Stimulated activated CD8-positive, alpha-beta memory T cell treated with anti-CD3 and anti-CD28 coated beads, Interleukin-12 subunit alpha, Interleukin-12 subunit beta, amount 100 ng/mL, for 1 hour (primary cell): ENCODE data around the gene KLK11.
"Not testable (repeated sequence)": the region's sequence is repeated elsewhere in the genome, so short reads cannot be mapped to it uniquely, and the experiment has no call there.

ENCODE experiments used
- DNase-seq: peaks from one replicate; pipeline ENCODE4 v3.0.0-alpha.2; 2020; ENCODE audit warnings: low read depth

KLK11 gene

DNA sequence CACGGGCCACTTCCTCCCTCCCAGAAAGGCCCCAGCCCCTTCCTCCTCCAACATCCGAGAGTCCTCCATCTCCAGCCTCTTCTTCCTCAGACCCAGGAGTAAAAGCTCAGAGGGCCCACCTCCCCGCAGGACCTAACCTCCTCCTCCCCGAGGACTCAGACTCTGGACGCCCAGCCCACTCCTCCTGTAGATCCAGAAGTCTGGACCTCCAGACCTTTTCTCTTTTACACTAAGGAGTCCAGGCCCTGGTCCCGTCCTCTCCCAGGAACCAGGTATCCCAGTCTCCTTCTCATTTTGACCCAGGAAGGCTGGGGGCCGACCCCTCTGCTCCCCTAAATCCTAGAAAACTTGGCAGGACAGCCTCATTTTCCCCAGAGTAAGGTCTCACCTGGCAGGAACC is 23.1 kb downstream of the KLK11 start:
- DNase-seq, result no peak

DNA sequence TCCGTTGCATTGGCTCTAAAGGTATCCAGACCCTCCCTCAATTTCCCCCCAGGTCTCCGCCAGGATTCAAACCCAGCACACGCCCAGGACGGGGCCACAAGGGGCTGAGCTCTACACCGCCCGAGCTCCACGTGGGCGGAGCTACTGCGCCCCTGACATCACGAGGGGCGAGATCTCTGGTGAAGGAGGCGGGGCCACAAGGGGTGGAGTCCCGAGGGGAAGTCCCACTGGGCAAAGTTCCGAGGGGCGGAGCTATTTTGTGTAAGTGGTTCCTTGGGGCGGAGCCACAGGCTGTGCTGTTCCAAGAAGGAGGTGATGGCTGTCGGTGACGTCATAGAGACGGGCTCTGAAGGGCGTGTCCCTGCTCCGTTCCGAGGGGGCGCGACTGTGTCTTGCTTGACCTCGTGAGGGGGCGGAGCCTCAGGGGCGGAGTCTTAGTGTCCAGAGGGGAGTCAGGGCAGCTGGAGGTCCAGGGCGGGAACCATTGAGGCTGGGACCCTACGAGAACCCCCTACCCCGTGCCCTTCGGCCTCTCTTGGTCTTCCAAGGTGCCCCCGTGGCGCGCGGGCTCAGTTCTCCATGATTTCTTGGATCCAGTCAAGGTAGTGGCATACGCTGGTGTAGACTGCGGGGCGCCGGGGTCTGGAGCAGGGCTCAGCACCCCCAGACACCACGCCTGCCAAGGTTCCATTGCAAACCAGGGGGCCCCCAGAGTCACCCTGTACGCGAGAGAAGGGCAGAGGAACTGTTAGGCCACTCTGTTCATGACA is 23.7 kb downstream of the KLK11 start:
- DNase-seq, result no peak

DNA sequence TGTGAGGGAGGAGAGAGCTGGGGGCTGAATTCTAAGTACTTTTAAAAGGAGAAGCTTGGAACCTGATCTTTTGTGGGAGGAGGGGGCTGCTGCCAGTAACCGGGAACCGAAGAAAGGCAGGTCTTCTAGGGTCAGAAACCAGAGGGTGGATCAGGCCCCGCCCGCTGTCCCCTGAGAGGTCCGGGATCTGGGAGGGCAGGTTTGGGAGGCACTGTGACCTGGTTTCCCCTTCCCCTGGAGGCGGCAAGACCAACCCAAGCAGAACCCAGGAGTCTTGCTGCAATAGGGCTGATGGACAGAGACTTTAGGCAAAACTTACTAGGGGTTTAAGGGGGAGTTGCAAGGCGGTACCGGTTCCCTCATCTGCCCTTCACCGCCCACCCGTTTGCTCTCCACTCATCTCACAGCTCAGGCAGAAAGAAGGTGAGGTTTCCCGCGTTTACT is 24.3 kb downstream of the KLK11 start:
- DNase-seq, result no peak

DNA sequence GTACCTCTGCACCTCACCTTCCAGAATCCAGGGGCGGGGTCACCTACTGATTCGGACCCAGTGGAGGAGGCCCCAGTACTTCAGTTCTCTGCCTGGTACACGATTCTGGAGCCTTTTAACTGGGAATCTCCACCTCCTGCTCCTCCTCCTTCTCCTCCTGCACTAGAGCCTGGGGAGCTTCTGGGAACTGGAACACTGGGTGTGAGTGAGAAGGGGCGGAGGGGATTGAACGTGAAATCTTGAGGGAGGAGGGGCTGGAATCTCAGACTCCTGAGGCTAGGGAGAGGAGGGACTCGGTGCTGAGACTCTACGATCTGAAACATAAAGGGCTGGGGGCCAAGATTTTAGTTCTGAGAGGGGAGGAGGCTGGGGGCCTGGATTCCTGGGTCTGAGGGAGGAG is 24.9 kb downstream of the KLK11 start, which contains the start of gene KLK8:
Gene KLK8 (minus strand): TSS at position 90 of the 400 bp plus-strand sequence. CDS start 437 bp downstream, outside the sequence.
- no peak for DNase-seq

DNA sequence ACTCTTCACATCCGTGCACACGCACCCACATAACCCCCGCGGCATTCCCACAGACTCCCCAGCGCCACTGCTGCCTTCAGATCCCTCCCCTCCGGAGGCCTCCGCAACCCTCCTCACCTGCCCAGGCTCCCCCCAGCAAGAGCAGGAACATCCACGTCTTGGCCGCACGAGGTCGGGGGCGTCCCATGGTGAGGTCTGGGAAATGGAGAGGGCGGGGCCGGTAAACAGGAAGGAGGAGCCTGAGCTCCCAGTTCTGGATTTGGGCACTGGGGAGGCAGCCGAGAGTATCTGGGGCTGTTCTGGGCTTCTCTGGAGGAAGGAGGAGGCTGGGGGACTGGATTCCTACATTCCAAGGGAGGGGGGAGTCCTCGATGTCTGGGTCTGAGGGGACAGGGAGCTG is 25.4 kb downstream of the KLK11 start:
- no peak for DNase-seq

DNA sequence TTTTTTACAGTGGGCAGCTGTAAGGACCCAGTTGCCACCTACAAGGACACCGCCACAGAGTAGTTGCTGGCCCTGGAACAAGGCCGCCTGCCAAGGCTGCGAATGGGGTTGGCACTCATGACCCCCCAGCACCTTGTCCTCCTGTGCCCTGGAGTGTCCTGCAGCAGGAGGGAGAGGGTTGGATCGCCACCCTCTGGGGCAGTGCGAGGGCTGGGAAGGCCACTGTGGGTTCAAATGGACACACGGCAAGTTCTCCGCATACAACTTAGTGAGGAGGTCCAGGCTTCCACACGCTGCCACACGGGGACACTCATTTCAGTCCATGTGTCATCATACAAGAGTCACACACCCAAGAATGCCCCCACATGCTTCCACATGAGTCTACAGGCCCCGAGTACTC is 26.0 kb downstream of the KLK11 start:
- DNase-seq, result no peak

DNA sequence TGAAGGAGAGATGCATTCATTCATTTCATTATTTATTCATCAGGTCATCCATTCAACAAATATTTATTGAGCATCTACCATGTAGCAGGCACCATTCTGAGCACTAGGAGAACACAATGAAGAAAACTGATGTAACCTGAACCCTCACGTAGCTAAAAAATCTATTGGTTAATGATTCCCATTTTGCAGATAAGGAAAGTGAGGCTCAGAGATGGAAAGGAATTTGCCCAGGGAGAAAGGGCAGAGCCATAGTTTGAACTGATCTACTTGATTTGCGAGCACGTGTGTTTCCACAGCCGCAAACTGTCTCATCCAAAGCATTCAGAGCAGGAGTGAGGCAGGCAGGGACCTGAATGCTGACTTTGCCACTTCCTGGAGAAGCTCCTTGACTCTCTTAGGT is 27.7 kb downstream of the KLK11 start:
- no peak for DNase-seq

DNA sequence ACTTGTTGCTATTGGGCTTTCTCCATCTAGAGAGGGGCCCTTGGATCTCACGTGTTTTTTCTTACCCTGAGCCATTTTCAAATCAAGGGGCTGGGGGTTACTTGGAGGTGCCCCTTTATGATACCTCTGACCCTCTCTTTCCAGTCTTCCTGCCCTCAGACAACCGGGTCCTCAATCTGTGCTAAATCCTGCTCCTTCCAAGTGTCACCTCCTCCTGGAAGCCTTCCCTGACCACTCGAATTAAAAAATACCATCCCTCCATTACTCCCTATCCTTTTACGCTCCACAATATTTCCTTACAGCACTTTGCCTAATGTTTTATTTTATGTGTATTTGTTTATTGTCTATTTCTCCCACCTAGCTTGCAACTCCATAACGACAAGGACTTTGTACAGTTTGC is 28.4 kb downstream of the KLK11 start:
- no peak for DNase-seq

DNA sequence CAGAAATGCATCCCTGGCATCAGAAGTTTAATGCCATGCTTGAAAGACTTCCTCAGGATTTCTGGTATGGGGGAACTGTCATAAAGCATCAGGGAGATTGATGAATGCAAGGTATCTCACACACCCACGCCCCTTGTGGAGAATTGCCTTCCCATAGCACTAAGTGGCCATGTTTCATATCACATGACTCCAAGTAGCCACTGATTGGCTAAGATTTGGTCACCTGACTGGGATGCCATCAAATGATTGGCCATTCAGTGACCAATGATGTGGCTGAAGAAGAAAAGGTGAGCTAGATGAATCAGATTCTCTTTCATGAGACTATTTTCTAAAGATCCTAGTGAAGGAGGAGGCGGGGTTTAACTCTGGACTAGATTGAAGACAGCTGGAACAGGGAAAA is 32.3 kb downstream of the KLK11 start:
- no peak for DNase-seq

DNA sequence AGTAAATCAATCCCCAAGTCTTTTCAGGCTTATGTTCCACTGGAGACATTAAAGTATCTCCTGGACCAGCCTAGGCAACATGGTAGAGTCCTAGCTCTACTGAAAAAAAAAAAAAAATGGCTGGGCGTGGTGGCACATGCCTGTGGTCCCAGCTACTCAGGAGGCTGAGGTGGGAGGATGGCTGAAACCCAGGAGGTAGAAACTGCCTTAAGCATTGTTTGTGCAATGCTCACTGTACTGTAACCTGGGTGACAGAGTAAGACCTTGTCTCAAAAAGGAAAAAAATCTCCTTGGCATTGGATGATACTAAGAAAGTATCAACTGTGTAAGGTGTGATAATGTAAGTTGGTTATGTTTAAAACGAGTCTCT is 33.8 kb downstream of the KLK11 start:
- DNase-seq, result no peak

DNA sequence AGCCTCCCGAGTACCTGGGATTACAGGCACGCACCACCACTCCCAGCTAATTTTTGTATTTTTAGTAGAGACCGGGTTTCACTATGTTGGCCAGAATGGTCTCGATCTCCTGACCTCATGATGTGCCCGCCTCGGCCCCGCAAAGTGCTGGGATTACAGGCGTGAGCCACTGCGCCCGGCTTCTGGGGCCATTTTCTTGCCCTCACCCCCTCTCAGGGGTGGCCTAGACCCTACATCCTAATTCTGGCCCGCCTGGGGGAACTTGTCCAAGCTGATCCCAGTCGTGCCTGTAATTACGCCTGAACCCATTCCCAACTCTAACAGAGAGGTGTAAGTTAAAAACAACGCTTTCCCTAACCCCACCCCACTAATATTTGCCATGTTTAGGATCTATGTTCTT is 42.0 kb downstream of the KLK11 start:
- not testable (repeated sequence) for DNase-seq

DNA sequence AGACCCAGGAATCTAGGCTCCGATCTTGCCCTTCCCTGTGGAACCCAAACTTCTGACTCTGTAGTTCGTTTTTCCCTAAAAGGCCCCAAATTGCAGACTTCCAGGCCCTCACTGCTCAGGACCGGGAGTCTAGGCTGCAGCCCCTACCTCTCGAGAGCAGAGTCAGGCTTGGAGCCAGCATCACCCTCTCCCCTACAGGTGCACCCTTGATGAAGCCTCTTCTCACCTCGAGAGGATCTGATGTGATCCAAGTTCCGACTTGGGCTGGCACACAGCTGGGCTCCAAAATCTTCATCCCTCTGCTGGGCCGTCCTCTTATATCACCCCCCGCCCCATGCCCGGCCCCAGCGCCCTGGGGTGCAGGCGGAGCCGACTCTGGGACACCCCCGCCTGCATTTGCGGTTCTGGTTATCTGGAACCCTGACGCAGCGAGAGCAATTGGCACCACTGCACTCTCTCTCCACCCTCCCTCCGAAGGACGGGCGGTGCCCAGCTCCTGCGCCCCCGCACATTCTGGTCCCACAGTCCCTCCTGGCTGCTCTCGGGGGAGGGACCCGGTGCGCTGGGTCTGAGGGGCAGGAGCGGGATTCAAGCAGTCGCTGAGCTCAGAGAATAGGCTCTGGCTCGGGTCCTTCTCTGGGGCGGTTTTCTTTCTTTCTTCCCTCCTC is 42.7 kb downstream of the KLK11 start, which contains the start of gene KLK7:
Gene KLK7 (minus strand): TSS at position 293 of the 668 bp plus-strand sequence. CDS start 1,518 bp downstream, outside the sequence.
- no peak for DNase-seq

DNA sequence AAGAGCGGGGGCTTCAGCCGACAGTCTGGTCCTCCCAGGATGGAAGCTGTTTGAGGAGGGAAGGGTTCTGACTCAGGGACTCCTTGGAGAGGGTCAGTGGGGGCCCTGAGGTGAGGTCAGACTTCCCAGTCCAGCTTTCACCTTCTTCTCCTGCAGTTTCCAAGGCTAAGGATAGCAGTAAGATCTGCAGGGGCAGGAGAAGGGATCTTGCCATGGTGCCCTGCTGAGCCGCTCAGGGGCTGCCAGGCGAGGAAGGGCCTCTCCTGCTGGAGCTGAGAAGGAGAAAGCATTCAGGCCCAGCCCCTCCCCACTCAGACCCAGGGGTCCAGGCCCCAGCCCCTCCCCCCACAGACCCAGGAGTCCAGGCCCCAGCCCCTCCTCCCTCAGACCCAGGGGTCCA is 44.2 kb downstream of the KLK11 start:
- no peak for DNase-seq

DNA sequence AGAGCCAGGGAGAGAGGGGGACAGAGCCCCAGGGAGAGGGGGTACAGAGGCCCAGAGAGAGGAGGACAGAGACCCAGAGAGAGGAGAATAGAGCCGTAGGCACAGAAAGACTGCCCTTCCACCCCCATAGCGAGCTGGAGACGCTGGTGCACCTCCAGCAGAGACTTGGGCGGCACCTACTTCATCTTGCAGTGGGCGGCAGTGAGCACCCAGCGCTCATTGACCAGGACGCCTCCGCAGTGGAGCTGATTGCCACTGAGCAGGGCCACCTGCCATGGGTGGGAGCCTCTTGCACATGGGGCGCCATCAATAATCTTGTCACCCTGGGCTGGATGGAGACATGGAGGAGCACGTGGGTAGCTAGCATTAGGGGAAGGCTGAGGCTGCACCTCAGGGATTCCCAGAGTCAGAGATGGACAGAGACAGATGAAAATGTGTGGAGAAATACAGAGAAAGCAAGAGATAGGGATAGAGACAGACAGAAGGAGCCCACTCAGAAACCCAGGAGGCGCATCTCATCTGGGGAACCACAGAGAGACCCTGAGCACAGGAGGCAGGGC is 44.7 kb downstream of the KLK11 start:
- no peak for DNase-seq

DNA sequence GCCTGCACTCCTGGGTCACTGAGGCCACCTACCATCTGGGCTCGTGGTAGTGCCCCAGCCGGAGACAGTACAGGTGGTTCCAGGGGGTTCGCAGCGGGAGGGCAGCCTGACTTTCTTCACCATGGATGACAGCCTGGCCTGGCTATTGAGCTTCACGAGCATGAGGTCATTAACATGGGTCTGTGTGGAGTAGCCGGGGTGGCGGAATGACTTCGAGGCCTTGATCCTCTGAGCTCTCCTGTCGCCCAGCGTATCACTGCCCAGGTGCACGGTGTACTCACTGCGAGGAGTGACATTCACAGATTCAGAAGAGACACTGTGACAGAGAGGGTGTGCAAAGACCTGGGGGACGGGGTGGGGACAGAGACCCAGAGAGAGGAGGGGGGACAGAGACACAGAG is 46.2 kb downstream of the KLK11 start:
- DNase-seq, result no peak

DNA sequence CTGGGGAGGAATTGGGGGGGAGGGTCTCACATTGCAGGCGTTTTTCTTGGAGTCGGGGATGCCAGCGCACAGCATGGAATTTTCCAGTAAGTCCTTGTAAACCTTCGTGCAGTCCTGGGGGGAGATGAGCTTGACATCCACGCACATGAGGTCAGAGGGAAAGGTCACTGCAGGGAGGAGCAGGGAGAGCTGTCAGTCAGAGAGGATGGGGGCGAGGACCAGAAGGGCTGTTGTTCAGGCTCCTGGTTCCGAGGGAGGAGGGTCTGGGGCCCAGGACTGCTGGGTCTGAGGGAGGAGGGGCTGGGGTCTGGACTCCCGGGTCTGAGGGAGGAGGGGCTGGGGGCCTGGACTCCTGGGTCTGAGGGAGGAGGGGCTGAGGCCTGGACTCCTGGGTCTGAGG is 46.7 kb downstream of the KLK11 start:
- no peak for DNase-seq

DNA sequence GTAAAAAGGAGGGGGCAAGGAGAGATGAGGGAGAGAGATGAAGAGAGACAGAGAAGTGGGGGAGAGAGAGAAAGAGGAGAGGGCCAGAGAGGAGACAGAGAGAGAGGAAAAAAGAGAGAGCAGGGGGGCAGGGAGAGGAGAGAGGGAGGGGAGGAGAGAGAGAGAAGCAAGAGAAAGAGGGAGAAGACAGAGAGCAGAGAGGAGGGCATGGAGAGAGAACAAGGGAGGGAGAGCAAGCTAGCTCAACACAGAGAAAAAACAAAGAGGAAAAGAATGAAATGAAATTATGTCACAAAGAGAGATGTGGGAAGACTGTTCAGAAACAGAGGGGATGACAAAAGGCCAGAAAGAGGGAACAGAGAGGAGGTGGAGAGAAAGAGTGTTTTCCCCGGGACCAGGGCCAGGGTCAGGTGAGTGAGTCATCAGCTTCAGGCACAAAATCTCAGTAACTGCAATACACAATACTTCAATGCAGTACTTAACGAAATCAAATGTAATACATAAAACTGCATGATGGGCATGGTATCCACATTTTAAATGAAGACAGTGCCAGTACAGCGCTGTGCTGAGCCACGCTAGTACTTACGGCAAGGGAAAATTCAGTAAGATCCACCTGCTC is 47.5 kb downstream of the KLK11 start:
- DNase-seq, result no peak

DNA sequence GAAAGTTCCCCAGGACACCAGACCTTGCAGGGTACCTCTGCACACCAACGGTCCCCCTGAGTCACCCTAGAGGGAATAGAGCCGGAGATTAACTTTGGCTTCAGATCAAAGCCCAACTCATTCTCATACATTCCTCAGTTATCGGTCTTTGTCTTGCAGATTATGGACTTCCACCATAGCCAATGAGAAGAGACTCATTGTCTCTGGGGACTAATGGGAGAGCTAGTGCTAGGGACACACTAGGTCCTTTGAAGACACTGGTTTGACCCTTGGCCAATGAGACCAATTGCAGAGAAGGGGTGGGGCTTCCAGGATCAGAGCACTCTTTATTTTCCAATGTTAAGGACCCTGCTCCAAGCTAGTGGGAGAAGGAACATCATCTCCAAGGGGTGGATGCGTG is 48.8 kb downstream of the KLK11 start:
- DNase-seq, result no peak

DNA sequence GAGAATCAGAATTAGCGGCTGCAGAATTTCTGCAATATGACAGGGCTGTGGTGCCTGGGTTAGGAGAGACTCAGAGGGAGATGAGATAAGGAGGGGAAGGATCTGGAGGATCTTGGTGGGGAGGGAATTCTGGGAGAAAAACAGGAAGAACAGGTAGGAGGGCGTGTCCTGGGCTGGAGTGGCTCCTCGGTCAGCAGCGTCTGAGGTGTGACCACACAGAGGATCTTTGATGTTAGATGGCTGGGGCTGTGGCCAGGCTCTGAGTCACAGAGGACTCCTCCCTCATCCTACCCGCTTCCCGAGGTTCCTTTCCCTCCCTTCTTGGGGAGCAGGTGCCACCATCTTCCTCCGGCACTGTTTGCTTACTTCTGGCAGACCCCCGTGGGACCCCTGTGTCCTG is 50.6 kb downstream of the KLK11 start:
- no peak for DNase-seq

DNA sequence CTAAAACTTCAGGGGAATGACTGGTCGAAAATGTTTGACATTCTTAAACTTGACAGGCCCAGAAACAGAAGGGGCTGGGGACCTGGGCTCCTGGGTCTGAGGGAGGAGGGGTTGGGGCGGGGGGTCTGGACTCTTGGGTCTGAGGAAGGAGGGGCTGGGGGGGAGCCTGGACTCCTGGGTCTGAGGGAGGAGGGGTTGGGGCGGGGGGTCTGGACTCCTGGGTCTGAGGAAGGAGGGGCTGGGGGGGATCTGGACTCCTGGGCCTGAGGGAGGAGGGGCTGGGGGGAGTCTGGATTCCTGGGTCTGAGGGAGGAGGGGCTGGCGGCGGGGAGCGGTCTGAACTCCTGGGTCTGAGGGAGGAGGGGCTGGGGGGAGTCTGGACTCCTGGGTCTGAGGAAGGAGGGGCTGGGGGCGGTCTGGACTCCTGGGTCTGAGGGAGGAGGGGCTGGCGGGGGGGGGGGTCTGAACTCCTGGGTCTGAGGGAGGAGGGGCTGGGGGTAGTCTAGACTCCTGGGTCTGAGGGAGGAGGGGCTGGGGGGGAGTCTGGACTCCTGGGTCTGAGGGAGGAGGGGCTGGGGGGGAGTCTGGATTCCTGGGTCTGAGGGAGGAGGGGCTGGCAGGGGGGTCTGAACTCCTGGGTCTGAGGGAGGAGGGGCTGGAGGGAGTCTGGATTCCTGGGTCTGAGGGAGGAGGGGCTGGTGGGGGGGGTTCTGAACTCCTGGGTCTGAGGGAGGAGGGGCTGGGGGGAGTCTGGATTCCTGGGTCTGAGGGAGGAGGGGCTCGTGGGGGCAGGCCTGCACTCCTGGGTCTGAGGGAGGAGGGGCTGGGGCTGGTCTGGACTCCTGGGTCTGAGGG is 51.5 kb downstream of the KLK11 start:
- DNase-seq, result no peak

DNA sequence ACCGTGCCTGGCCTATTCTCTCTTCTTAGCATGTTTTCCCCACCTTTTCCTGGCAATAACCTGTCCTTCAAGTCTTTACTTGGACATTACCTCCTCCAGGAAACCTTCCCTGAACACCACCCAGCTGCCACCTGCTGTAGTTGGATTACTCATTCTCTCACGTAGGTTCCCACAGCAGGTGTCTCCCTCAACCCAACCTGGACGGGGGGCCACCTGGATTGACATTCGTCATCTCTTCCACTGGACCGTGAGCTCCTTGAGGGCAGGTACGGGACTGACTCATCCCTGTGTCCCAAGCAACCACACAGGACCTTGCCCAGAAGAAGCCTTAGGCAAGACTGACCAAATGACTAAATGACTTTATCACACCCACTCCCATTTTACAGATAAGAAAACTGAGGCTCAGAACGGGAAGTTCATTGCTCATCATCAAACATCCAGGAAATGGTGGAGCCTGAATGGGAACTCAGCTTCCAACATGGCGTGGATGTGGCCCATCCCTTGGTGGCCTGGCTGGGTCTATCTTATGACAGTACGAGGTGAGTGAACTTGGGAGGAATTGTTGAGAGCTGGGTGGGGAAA is 53.5 kb downstream of the KLK11 start:
- no peak for DNase-seq
